ENCODE measurements around the gene THBD. TPM values are rescaled to one million over a fixed set of nuclear protein-coding genes. Genes with fewer than 3 reads are reported as not detected.

THBD gene, protein sequence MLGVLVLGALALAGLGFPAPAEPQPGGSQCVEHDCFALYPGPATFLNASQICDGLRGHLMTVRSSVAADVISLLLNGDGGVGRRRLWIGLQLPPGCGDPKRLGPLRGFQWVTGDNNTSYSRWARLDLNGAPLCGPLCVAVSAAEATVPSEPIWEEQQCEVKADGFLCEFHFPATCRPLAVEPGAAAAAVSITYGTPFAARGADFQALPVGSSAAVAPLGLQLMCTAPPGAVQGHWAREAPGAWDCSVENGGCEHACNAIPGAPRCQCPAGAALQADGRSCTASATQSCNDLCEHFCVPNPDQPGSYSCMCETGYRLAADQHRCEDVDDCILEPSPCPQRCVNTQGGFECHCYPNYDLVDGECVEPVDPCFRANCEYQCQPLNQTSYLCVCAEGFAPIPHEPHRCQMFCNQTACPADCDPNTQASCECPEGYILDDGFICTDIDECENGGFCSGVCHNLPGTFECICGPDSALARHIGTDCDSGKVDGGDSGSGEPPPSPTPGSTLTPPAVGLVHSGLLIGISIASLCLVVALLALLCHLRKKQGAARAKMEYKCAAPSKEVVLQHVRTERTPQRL
- total RNA-seq (2022; extraction: Qiagen RNA extraction): 94.1 to 131 TPM (median 126 TPM) in 5 replicates

GRCh38 chr20:23049201-23050075 lies at the start of gene THBD:
Gene THBD (minus strand): TSS chr20:23049672. CDS start chr20:23049504, 168 bp downstream.

DNA sequence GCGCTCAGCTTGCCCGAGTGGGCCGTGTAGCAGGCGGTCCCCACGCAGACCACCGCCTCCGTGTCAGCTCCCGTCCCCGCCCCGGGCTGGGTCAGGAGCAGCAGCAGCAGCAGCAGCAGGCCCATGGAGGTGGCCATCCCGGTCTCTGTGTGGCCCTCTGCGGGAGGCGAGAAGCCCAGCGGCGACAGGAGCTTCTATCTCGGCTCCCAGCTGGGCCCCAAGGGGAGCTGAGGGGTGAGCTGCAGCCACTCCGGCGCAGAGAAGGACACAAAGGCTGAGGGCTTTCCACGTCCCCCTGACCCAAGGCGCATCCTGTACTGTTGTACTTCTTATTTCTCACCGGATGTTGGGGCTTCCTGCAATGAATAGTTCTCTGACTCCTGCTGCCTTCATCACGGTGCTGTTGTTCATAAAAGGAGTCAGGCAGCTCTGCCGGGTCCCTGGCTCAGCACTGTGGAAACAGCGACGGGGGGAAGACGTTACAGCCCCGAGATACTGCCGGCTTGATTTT lies 36.6 kb upstream of the THBD start, which contains the start of gene CD93:
CD93 (minus strand) TSS at position 269 of the 511 bp plus-strand sequence; CDS start at position 137, 132 bp downstream.

GRCh38 chr20:23034721-23035671 lies 14.5 kb downstream of the THBD start, which contains the start of gene SSTR4:
Gene SSTR4 (plus strand): TSS chr20:23035312. CDS start chr20:23035484, 172 bp downstream.

Other genes with a start within 250 kb of the THBD start
- 0.32 to 0.60 TPM (median 0.49 TPM) in 5 replicates for gene SSTR4, start 14.4 kb downstream of the THBD start, total RNA-seq (2022; extraction: Qiagen RNA extraction)
- not detected in 5 replicates for gene CD93, start 36.7 kb upstream of the THBD start, total RNA-seq (2022; extraction: Qiagen RNA extraction)

All from A549 treated with Hydrocortisone at 1 μM for 4 hours (cell line).